Stimulated activated memory B cell treated with anti-CD40 and anti-IgM and Interleukin-4, amounts not matched to agents 10 μg/mL and 1 μg/mL and 100 μg/mL, for 72 hours (primary cell): Measurements from ENCODE around the gene DIP2A.

Experiments used
- ATAC-seq: fragments of 150-1000 bp; cut with Tn5 transposase; 2 replicates; pipeline ENCODE4 v1.10.0; 2021
- H3K27ac Mint-ChIP-seq: one replicate; pipeline ENCODE4 v1.8.0; 2022; ENCODE audit warnings: mild to moderate bottlenecking, mixed read lengths
- H3K27me3 Mint-ChIP-seq: one replicate; pipeline ENCODE4 v1.8.0; 2022; ENCODE audit warnings: mixed read lengths
- H3K36me3 Mint-ChIP-seq: one replicate; pipeline ENCODE4 v1.8.0; 2022; ENCODE audit warnings: mixed read lengths
- H3K4me1 Mint-ChIP-seq: one replicate; pipeline ENCODE4 v1.8.0; 2022; ENCODE audit warnings: mixed read lengths
- H3K4me3 Mint-ChIP-seq: one replicate; pipeline ENCODE4 v1.8.0; 2022; ENCODE audit warnings: mild to moderate bottlenecking, moderate library complexity, mixed read lengths
- H3K9me3 Mint-ChIP-seq: one replicate; pipeline ENCODE4 v1.8.0; 2022; ENCODE audit warnings: mixed read lengths

Gene DIP2A, protein sequence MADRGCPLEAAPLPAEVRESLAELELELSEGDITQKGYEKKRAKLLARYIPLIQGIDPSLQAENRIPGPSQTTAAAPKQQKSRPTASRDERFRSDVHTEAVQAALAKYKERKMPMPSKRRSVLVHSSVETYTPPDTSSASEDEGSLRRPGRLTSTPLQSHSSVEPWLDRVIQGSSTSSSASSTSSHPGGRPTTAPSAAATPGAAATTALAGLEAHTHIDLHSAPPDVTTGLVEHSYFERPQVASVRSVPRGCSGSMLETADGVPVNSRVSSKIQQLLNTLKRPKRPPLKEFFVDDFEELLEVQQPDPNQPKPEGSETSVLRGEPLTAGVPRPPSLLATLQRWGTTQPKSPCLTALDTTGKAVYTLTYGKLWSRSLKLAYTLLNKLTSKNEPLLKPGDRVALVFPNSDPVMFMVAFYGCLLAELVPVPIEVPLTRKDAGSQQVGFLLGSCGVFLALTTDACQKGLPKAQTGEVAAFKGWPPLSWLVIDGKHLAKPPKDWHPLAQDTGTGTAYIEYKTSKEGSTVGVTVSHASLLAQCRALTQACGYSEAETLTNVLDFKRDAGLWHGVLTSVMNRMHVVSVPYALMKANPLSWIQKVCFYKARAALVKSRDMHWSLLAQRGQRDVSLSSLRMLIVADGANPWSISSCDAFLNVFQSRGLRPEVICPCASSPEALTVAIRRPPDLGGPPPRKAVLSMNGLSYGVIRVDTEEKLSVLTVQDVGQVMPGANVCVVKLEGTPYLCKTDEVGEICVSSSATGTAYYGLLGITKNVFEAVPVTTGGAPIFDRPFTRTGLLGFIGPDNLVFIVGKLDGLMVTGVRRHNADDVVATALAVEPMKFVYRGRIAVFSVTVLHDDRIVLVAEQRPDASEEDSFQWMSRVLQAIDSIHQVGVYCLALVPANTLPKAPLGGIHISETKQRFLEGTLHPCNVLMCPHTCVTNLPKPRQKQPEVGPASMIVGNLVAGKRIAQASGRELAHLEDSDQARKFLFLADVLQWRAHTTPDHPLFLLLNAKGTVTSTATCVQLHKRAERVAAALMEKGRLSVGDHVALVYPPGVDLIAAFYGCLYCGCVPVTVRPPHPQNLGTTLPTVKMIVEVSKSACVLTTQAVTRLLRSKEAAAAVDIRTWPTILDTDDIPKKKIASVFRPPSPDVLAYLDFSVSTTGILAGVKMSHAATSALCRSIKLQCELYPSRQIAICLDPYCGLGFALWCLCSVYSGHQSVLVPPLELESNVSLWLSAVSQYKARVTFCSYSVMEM (N-terminal part only)

DNA sequence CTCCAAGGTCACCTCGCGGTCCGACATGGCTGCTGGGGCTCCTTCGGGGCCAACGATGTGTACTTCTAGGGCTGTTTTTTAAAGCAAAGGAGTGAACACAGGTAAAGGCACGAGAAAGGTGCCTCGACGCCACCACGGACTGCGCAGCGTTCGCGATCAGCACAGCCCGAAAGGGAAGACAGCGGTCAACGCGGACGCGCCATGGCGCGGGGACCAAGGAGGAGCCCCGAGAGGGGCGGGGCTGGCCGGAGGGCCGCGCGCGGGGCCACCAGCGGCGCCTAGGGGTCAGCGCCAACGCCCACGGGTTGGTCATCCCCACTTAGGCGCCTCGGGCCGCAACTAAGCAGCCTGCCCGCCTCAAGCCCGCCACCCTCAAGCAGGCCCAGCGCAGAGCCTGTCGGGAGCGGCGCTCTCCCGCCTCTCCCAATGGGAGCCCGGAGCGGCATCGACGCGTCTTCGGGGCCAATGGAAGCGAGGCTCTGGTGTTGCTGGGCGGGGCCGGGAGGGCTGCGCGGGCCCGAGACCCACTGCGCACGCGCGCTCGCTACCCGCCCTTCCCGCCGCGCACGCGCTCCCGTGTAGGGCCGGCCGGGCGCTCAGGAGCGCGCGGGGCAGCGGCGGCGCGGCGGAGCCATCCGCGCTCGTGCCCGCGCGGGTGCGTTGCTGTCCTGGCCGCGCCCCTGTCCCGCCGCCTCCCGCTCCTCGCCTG, at the start of gene DIP2A:
DIP2A (plus strand) TSS at position 577 of the 709 bp plus-strand sequence. CDS start 241 bp downstream, outside the sequence.
- H3K27ac Mint-ChIP-seq: peak within 1 kb of the TSS; percentile 92
- H3K36me3 Mint-ChIP-seq: peaks cover 10% of the 10 kb centered on the region
- H3K4me1 Mint-ChIP-seq: peaks cover 44% of the 10 kb centered on the region
- ATAC-seq: peak; percentile 97
- peak within 1 kb of the TSS; percentile 94 for H3K4me3 Mint-ChIP-seq
- no peaks in the 10 kb centered on the region for H3K27me3 Mint-ChIP-seq
- H3K9me3 Mint-ChIP-seq: no peaks in the 10 kb centered on the region

DNA sequence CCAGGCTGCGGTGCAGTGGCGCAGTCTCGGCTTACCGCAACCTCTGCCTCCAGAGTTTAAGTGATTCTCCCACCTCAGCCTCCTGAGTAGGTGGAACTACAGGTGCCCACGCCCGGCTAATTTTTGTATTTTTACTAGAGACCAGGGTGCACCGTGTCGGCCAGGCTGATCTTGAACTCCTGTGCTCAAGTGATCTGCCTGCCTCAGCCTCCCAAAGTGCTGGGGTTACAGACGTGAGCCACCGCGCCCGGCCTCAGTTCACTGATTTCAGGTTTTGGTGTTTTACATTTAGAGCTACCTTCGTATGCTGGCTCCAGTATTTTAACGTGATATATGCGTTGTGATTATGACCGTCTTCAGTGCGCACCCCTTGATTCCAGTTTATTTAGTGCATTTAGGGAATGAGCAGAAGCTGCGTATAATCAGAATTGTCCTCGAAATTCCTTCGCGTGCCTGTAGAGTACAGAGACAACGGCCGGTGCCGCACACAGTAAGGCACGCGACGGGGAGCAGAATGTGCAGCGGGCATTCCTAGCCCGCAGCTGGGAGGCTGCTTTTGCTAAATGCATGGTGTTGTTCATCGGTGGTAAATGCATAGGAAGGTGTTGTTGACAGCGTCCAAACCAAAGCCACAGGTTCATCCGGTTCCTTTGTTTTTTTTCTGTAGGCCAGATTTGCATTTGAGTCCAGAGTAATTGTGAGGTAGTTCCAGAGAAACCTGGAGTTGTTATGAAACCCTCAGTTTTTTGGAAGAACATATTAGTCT, 48.9 kb upstream of the DIP2A start:
- Mint-ChIP-seq H3K36me3 (peaks cover 32% of the 10 kb centered on the region), H3K4me3 (no peak overlapping the region), H3K27ac (no peak overlapping the region), H3K4me1 (no peaks in the 10 kb centered on the region), H3K27me3 (no peaks in the 10 kb centered on the region), H3K9me3 (no peaks in the 10 kb centered on the region)
- ATAC-seq: no peak

DNA sequence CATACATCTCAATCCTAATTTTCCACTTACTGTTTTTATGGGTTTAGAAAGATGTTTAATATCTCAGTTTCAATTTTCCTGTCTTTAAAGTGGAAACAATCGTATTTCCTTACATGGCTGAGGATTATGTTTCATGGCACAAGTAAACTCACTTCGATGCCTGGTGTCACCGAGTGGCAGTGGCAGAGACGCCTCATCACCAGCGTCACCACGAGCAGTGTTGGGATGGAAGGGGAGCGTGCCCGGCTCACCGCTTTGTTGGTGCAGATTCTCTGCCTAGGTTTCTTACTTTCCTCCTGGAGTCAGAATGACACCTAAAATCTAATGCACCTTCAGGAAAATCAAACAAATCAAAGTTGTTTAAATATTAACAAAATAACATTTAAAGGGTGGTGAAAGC, 48.2 kb upstream of the DIP2A start:
- no peak for ATAC-seq
- Mint-ChIP-seq H3K9me3 (no peaks in the 10 kb centered on the region), H3K36me3 (peaks cover 35% of the 10 kb centered on the region), H3K4me1 (no peaks in the 10 kb centered on the region), H3K4me3 (no peak overlapping the region), H3K27ac (no peak overlapping the region), H3K27me3 (no peaks in the 10 kb centered on the region)

DNA sequence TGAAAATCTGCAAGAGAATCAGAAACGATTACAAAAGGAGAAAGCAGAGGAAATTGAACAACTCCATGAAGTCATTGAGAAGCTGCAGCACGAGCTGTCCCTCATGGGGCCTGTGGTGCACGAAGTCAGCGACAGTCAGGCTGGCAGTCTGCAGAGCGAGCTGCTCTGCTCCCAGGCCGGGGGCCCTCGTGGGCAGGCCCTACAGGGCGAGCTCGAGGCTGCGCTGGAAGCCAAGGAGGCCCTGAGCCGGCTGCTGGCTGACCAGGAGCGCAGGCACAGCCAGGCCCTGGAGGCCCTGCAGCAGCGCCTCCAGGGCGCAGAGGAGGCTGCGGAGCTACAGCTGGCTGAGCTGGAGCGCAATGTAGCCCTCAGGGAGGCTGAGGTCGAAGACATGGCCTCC, 47.5 kb upstream of the DIP2A start:
- Mint-ChIP-seq H3K4me3 (no peak overlapping the region), H3K9me3 (no peaks in the 10 kb centered on the region), H3K36me3 (peaks cover 41% of the 10 kb centered on the region), H3K27me3 (no peaks in the 10 kb centered on the region), H3K27ac (no peak overlapping the region), H3K4me1 (no peaks in the 10 kb centered on the region)
- no peak for ATAC-seq

DNA sequence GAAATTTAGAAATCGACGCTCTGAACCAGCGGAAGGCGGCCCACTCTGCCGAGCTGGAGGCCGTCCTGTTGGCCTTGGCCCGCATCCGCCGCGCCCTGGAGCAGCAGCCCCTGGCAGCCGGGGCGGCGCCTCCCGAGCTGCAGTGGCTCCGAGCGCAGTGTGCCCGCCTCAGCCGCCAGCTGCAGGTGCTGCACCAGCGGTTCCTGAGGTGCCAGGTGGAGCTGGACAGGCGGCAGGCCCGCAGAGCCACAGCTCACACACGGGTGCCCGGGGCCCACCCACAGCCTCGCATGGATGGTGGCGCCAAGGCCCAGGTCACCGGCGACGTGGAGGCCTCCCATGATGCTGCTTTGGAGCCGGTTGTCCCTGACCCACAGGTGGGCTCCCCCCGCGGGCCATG, 47.0 kb upstream of the DIP2A start:
- Mint-ChIP-seq H3K9me3 (no peaks in the 10 kb centered on the region), H3K4me3 (no peak overlapping the region), H3K27ac (no peak overlapping the region), H3K27me3 (no peaks in the 10 kb centered on the region), H3K36me3 (peaks cover 46% of the 10 kb centered on the region), H3K4me1 (no peaks in the 10 kb centered on the region)
- ATAC-seq: no peak

DNA sequence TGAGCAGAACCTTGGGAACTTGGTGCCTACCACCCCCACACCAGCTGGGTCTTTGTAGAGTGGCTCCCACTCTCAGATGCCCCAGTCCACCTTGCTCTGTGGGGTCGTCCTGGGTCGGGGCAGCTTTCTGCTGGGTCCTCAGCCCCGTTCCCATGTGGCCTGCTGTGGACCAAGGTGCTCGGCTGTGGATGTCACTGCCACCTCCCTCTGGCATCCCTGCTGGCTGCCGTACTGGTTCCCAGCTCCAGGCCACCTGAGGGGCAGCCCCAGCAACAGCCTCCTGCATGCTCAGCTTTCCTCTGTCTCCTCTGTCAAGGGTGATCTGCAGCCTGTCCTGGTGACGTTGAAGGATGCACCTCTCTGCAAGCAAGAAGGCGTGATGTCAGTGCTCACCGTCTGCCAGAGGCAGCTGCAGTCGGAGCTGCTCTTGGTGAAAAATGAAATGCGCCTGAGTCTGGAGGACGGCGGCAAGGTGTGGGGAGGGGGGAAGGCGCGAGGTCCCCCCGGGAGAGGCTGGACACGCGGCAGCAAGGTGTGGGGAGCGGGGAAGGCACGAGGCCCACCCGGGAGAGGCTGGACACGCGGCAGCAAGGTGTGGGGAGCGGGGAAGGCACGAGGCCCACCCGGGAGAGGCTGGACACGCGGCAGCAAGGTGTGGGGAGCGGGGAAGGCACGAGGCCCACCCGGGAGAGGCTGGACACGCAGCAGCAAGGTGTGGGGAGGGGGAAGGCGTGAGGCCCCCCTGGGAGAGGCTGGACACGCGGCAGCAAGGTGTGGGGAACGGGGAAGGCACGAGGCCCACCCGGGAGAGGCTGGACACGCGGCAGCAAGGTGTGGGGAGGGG, 45.9 kb upstream of the DIP2A start:
- Mint-ChIP-seq H3K4me1 (no peaks in the 10 kb centered on the region), H3K27ac (no peak overlapping the region), H3K27me3 (no peaks in the 10 kb centered on the region), H3K36me3 (peaks cover 43% of the 10 kb centered on the region), H3K4me3 (no peak overlapping the region), H3K9me3 (no peaks in the 10 kb centered on the region)
- ATAC-seq: no peak

DNA sequence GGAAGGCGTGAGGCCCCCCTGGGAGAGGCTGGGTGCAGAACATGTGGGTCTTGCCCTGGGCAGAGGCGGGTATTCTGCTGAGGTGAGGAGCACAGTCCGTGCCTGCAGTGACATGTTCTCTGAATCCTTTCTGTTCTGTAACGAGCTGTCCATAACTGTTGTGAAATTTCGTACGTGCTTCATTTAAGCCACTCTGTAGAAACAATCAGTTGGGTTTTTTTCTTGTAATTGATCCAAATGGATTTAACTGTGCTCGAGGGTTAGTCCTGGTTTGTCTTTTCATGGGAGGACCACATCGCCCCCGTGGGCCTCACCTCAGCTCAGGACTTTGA, 45.4 kb upstream of the DIP2A start:
- Mint-ChIP-seq H3K27me3 (no peaks in the 10 kb centered on the region), H3K9me3 (no peaks in the 10 kb centered on the region), H3K4me1 (no peaks in the 10 kb centered on the region), H3K36me3 (peaks cover 43% of the 10 kb centered on the region), H3K27ac (no peak overlapping the region), H3K4me3 (no peak overlapping the region)
- no peak for ATAC-seq

DNA sequence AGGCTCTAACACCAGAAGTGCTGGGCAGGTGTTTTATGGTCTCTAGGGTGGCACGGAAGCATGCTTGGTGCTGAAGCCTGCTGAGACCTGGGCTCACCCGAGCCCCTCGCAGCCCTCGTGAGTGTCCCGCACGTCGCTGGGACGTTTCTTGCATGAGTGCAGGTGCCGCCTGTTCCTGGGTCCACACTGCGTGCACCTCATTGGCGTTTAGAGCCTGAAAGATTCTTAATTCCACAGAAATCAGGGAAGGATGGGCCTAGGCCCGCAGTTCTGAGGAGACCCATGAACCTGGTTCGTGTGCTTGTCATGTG, 43.8 kb upstream of the DIP2A start:
- H3K36me3 Mint-ChIP-seq: peaks cover 53% of the 10 kb centered on the region
- no peak for ATAC-seq
- H3K27ac Mint-ChIP-seq: no peak overlapping the region

DNA sequence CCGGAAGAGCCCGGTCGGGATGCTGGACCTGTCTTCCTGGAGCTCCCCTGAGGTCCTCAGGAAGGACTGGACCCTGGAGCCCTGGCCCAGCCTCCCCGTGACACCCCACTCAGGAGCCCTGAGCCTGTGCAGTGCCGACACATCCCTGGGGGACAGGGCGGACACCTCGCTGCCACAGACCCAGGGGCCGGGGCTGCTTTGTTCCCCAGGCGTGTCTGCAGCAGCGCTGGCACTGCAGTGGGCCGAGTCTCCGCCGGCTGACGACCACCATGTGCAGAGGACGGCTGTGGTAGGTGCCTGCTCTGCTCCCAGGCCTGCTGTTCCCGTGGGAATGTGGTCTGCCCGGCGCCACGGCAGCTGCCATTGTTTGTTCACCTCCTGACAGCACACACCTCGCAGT, 42.1 kb upstream of the DIP2A start:
- no peaks in the 10 kb centered on the region for H3K9me3 Mint-ChIP-seq
- H3K27me3 Mint-ChIP-seq: no peaks in the 10 kb centered on the region
- peaks cover 54% of the 10 kb centered on the region for H3K36me3 Mint-ChIP-seq
- no peak overlapping the region for H3K4me3 Mint-ChIP-seq
- H3K4me1 Mint-ChIP-seq: no peaks in the 10 kb centered on the region
- H3K27ac Mint-ChIP-seq: no peak overlapping the region
- ATAC-seq: no peak

More for the DNA sequence above, 43.8 kb upstream of the DIP2A start:
- no peaks in the 10 kb centered on the region for H3K9me3 Mint-ChIP-seq
- no peak overlapping the region for H3K4me3 Mint-ChIP-seq
- H3K4me1 Mint-ChIP-seq: no peaks in the 10 kb centered on the region
- no peaks in the 10 kb centered on the region for H3K27me3 Mint-ChIP-seq

DNA sequence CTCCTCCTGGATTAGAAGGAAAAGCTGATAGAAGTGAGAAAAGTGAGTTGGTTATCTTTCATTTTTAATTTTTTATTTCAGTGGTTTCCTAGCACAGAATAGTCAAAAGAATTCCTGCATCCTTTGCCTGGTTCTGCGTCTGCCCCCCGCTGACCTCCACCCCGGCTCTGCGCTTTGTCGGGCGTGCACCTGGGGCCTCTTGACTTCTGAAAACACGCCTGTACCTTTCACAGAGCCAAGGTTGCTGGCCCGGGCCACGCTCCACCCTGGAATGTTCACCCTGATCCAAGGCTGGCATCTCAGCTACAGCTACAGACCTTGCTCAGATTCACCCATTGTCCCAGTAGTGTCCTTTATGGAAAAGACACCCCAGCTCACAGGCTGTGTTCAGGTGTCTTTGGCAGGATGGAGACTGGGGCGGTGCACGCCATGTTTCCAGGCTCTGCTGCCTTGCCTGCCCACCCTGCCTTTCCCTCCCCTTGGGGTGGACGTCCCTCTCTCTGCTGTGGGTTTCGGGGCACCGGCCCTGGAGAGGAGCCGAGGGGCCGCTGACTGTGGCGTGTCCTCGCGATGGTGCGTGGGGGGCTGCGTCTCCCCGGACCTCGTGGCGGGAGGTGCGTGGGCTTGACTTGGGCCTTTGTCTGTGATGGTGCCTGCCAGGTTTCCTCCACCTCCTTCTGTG, 40.3 kb upstream of the DIP2A start:
- H3K4me3 Mint-ChIP-seq: no peak overlapping the region
- no peaks in the 10 kb centered on the region for H3K9me3 Mint-ChIP-seq
- peaks cover 60% of the 10 kb centered on the region for H3K36me3 Mint-ChIP-seq
- ATAC-seq: no peak
- no peak overlapping the region for H3K27ac Mint-ChIP-seq
- no peaks in the 10 kb centered on the region for H3K27me3 Mint-ChIP-seq
- no peaks in the 10 kb centered on the region for H3K4me1 Mint-ChIP-seq

DNA sequence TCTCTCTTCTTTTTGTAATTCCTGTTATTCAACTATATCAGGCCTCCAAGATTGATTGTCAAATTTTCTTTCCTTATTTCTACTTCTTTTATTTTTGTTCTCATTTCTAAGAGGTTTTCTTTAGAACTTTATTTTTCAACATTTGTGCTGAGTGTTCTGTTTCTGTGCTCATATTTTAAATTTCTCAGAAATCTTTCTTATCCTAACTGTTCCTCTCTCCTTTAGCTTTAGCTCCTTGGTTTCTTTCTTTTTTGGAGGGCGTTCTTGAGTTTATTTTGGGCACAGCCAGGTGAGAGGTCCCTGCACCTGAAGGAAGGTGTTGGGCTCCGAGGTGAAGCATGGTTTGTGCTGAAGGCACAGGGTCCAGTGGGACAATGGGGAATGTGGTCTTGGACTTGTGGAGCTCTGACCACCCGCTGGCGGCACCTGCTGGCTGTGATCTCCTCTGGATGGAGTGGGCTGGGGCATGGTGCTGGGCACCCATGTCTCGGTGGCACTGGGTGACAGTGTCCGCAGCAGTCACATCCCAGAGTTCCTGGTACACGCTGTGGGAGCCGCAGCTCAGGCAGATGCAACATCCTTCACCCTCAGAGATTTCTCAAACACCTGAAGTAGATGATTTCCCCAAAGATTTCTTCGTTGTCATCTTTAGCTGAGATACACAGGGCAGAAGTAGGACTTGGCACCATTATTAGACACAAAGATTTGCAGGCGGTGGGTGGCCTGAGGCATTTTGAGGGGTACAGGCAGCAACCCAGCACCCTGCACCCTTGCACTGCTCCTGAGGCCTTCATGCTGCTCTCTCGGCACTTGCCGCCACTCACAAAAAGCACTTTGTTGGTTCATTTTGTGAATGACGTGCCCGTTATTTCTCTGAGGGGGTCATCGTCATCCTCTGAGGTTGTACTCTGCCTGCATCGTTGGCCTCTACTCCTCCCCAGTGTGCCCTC, 38.2 kb upstream of the DIP2A start:
- no peak for ATAC-seq

DNA sequence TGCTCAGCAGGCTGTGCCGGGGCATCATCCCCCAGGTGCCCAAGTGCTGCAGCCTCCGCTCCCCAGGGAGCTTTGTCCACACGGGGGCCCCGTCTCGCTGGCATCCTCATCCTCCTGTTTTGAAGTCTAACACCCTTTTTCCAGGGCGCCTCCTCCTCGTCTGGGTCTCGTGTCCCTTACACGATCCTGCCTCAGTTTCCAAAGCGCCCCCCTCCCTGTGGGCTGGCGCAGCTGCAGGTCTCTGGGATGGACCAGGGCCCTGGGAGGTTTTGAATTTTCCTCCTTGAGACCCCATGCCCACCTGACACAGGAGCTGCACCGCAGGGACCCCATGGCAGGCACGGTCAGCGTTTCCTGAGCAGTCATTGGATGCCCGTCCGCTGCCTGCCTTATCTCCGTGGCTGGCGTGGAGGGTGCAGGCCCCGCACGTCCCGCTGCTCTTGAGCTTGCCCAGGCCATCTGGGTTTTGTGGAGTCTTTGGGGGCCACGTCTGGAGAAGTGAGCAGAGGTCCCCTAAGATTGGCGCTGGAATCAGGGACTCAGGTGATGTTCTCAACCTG, 37.4 kb upstream of the DIP2A start:
- H3K36me3 Mint-ChIP-seq: peaks cover 53% of the 10 kb centered on the region
- no peaks in the 10 kb centered on the region for H3K9me3 Mint-ChIP-seq
- no peak for ATAC-seq
- H3K4me3 Mint-ChIP-seq: no peak overlapping the region
- no peaks in the 10 kb centered on the region for H3K4me1 Mint-ChIP-seq
- H3K27me3 Mint-ChIP-seq: no peaks in the 10 kb centered on the region
- H3K27ac Mint-ChIP-seq: no peak overlapping the region

More for the DNA sequence above, 38.2 kb upstream of the DIP2A start:
- Mint-ChIP-seq H3K9me3 (no peaks in the 10 kb centered on the region), H3K27me3 (no peaks in the 10 kb centered on the region), H3K4me3 (no peak overlapping the region), H3K4me1 (no peaks in the 10 kb centered on the region), H3K36me3 (peaks cover 58% of the 10 kb centered on the region), H3K27ac (no peak overlapping the region)
